ENCODE measurements around the gene NEK9.
A peak's percentile ranks its signal among the peaks of the same experiment; 100 is the strongest.

Gene NEK9

GRCh38 chr14:75126679-75127473 is at the start of gene NEK9:
Gene NEK9 (minus strand): TSS chr14:75127048. CDS start chr14:75126921, 127 bp downstream.
- H3K27me3 ChIP-seq (ENCODE audit: control insufficient read depth, insufficient read depth, low read length) = no peaks in the 10 kb centered on the region
- H3K4me1 ChIP-seq (ENCODE audit: control insufficient read depth, insufficient read depth, low read length) = peaks cover 4% of the 10 kb centered on the region
- H3K9me3 ChIP-seq (ENCODE audit: control insufficient read depth, insufficient read depth, low read length) = no peaks in the 10 kb centered on the region
- peaks cover 4% of the 10 kb centered on the region for H3K36me3 ChIP-seq (ENCODE audit: control insufficient read depth, insufficient read depth, low read length)
- H3K9ac ChIP-seq (ENCODE audit: low read depth, low read length) = peak within 1 kb of the TSS; percentile 92
- peak within 1 kb of the TSS; percentile 90 for H3K4me3 ChIP-seq (ENCODE audit: low read depth, low read length)

DNA sequence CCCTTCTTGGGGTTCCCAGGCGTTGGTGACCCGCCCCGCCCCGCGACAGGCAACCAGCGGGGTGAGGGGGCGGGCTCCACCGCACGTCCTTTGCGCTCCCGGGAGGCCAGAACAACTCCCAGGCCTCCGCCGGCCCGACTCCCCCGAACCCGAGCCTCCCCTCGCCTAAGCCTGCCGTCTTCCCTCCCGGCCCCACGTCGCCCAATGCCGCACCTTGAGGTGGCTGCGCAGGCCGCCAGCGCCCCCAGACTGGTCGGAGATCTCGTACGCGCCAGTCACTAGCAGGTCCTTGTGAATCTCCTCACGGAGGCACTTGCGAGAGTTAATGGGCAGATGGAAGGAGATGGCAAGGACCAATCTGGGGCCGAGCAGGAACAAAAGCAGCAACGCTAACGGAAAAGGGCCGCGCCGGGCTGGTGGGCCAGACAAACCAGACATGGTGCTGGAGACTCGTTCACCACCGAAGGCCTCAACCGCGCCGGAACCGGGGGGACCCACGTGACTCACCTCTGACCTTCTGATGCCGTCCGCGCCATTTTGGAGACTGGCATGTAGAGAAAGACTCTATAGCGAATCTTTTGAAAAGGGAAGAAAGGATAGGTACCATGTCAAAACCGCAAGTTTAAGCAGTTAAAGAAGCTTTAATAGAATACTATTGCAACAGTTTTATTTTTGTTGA is 49.4 kb upstream of the NEK9 start, which contains the start of gene TMED10:
TSS of gene TMED10 (minus strand) at position 471 of the 679 bp plus-strand sequence. CDS start at position 438, 33 bp downstream.
- Histone ChIP-seq H3K4me1 (ENCODE audit: control insufficient read depth, insufficient read depth, low read length) (peaks cover 2% of the 10 kb centered on the region), H3K27me3 (ENCODE audit: control insufficient read depth, insufficient read depth, low read length) (no peaks in the 10 kb centered on the region), H3K9me3 (ENCODE audit: control insufficient read depth, insufficient read depth, low read length) (no peaks in the 10 kb centered on the region), H3K36me3 (ENCODE audit: control insufficient read depth, insufficient read depth, low read length) (no peaks in the 10 kb centered on the region), H3K9ac (ENCODE audit: low read depth, low read length) (peak within 1 kb of the TSS; percentile 71), H3K4me3 (ENCODE audit: low read depth, low read length) (peak within 1 kb of the TSS; percentile 98)

DNA sequence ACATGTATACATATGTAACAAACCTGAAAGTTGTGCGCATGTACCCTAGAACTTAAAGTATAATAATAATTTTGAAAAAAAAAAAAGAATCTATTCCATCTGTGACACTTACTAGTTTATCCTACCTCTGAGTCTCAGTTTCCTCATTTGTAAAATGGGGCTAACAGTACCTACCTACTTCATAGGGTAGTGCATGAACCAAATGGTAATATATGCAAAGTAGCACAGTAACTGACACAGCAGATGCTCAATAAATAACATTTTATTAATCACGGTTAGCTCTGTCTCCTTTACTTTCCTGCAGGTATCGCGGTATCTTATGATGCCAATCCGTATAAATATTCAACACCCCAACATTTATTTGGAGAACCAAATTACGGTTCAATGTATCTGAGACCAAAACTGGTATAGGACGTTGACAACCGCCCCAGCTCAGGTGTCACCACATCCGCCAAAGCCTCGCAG is 48.9 kb upstream of the NEK9 start:
- H3K4me1 ChIP-seq (ENCODE audit: control insufficient read depth, insufficient read depth, low read length) = peaks cover 2% of the 10 kb centered on the region
- peak overlapping the region; percentile 98 for H3K4me3 ChIP-seq (ENCODE audit: low read depth, low read length)
- no peak overlapping the region for H3K9ac ChIP-seq (ENCODE audit: low read depth, low read length)
- no peaks in the 10 kb centered on the region for H3K27me3 ChIP-seq (ENCODE audit: control insufficient read depth, insufficient read depth, low read length)
- H3K36me3 ChIP-seq (ENCODE audit: control insufficient read depth, insufficient read depth, low read length) = no peaks in the 10 kb centered on the region
- no peaks in the 10 kb centered on the region for H3K9me3 ChIP-seq (ENCODE audit: control insufficient read depth, insufficient read depth, low read length)

DNA sequence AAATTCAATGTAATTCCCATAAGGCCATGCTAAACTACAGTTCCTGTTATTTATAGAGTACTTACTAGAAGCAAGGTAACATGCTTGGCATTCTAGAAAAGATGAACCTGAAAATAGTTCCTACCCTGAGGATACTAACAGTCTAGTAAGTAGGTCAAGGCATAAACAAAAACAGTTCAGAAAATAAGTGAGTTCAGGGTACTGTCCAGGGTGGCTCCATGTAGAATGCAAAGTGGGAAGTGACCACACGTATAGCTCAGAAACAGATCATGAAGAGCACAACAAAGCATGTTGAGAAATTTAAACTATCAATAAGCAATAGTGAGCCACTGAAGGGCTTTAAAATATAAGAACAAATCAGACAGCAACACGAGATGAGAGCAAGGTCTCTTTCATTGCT is 47.2 kb upstream of the NEK9 start:
- no peak overlapping the region for H3K9ac ChIP-seq (ENCODE audit: low read depth, low read length)
- peaks cover 2% of the 10 kb centered on the region for H3K4me1 ChIP-seq (ENCODE audit: control insufficient read depth, insufficient read depth, low read length)
- no peaks in the 10 kb centered on the region for H3K9me3 ChIP-seq (ENCODE audit: control insufficient read depth, insufficient read depth, low read length)
- no peaks in the 10 kb centered on the region for H3K36me3 ChIP-seq (ENCODE audit: control insufficient read depth, insufficient read depth, low read length)
- H3K4me3 ChIP-seq (ENCODE audit: low read depth, low read length) = no peak overlapping the region
- H3K27me3 ChIP-seq (ENCODE audit: control insufficient read depth, insufficient read depth, low read length) = no peaks in the 10 kb centered on the region

GRCh38 chr14:75170772-75171171 is 43.9 kb upstream of the NEK9 start:
- no peak overlapping the region for H3K4me3 ChIP-seq (ENCODE audit: low read depth, low read length)
- H3K27me3 ChIP-seq (ENCODE audit: control insufficient read depth, insufficient read depth, low read length) = no peaks in the 10 kb centered on the region
- no peak overlapping the region for H3K9ac ChIP-seq (ENCODE audit: low read depth, low read length)
- H3K36me3 ChIP-seq (ENCODE audit: control insufficient read depth, insufficient read depth, low read length) = no peaks in the 10 kb centered on the region
- no peaks in the 10 kb centered on the region for H3K9me3 ChIP-seq (ENCODE audit: control insufficient read depth, insufficient read depth, low read length)
- H3K4me1 ChIP-seq (ENCODE audit: control insufficient read depth, insufficient read depth, low read length) = peaks cover 8% of the 10 kb centered on the region

GRCh38 chr14:75168586-75169335 is 41.9 kb upstream of the NEK9 start:
- Histone ChIP-seq H3K4me1 (ENCODE audit: control insufficient read depth, insufficient read depth, low read length) (peaks cover 8% of the 10 kb centered on the region), H3K36me3 (ENCODE audit: control insufficient read depth, insufficient read depth, low read length) (no peaks in the 10 kb centered on the region), H3K4me3 (ENCODE audit: low read depth, low read length) (no peak overlapping the region), H3K9ac (ENCODE audit: low read depth, low read length) (no peak overlapping the region), H3K27me3 (ENCODE audit: control insufficient read depth, insufficient read depth, low read length) (no peaks in the 10 kb centered on the region), H3K9me3 (ENCODE audit: control insufficient read depth, insufficient read depth, low read length) (no peaks in the 10 kb centered on the region)

DNA sequence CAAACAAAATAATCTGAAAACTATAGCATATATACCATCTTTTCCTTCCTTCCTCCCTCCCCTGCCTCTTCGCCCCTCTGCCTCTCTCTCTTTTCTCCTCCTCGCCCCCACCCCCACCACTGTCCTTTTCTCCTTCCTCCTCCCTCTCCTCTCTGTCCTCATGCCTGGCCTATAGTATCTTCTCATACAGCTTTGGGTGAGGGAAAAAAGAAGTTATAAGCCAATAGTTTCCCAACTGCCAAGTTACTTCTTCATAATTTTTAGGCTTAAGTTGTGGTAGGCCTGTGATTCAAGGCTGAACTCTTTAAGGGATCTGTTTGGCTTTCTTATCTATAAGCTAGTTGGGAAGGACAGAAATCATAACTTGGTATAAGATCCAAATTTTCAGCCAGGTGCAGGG is 40.5 kb upstream of the NEK9 start:
- Histone ChIP-seq H3K4me1 (ENCODE audit: control insufficient read depth, insufficient read depth, low read length) (peaks cover 8% of the 10 kb centered on the region), H3K9ac (ENCODE audit: low read depth, low read length) (no peak overlapping the region), H3K36me3 (ENCODE audit: control insufficient read depth, insufficient read depth, low read length) (no peaks in the 10 kb centered on the region), H3K4me3 (ENCODE audit: low read depth, low read length) (no peak overlapping the region), H3K27me3 (ENCODE audit: control insufficient read depth, insufficient read depth, low read length) (no peaks in the 10 kb centered on the region), H3K9me3 (ENCODE audit: control insufficient read depth, insufficient read depth, low read length) (no peaks in the 10 kb centered on the region)

DNA sequence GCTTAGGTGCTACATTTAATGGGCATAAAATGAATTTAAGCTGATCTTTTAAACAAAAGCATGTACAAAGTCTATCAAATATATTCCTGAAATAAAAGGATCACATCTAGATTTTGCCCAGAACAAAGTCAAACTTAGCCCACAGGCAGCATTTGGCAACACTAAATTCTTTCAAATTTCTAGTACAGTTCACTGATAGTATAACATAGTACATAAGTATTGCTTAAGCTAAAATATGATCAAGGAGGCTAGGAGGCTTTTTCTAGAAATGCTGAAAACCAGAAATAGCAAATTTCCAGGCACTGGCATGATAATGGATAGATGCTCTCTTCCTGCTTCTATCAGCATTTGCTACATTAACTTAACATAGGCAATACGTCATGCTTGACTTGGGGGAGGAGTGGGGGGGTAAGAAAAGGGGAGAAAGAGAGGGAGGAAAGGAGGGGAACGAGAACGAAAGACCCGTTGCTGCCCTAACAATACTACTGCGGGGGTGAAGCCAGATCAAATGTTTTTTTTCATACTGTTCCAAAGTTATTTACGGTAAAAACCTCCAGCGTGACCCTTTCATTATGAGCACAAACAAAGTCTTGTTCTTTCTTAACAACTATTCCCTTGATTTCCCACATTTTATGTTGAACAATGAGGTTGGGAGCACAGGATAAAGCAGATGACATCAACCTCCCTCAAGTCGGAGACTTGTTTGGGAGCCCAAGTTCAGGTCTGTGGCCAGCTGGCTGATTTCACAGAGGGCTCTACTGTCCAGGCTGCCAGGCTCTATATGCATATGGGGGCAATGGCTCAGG is 38.9 kb upstream of the NEK9 start:
- no peaks in the 10 kb centered on the region for H3K36me3 ChIP-seq (ENCODE audit: control insufficient read depth, insufficient read depth, low read length)
- H3K9me3 ChIP-seq (ENCODE audit: control insufficient read depth, insufficient read depth, low read length) = no peaks in the 10 kb centered on the region
- H3K9ac ChIP-seq (ENCODE audit: low read depth, low read length) = peak overlapping the region; percentile 6
- H3K4me1 ChIP-seq (ENCODE audit: control insufficient read depth, insufficient read depth, low read length) = peaks cover 14% of the 10 kb centered on the region
- H3K27me3 ChIP-seq (ENCODE audit: control insufficient read depth, insufficient read depth, low read length) = no peaks in the 10 kb centered on the region
- no peak overlapping the region for H3K4me3 ChIP-seq (ENCODE audit: low read depth, low read length)

DNA sequence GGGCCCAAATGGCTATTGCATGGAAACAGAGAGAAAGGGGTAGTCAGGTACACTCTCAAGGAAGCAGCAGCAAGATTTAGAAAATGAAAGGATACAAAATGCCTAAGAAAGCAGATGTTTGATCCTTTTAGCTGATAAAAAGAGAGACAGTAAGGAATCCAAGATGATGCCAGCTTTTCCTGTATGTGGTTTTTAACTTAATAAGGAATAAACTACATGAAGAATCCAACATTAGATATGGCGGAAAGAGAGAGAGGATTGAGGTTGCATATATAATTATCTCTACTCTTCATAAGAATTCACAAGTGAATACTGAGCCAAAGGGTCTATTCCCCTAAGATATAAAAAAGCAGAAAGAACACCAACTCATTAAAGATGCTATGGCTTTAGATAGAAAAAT is 38.0 kb upstream of the NEK9 start:
- Histone ChIP-seq H3K9me3 (ENCODE audit: control insufficient read depth, insufficient read depth, low read length) (no peaks in the 10 kb centered on the region), H3K9ac (ENCODE audit: low read depth, low read length) (no peak overlapping the region), H3K36me3 (ENCODE audit: control insufficient read depth, insufficient read depth, low read length) (no peaks in the 10 kb centered on the region), H3K4me3 (ENCODE audit: low read depth, low read length) (no peak overlapping the region), H3K4me1 (ENCODE audit: control insufficient read depth, insufficient read depth, low read length) (peaks cover 14% of the 10 kb centered on the region), H3K27me3 (ENCODE audit: control insufficient read depth, insufficient read depth, low read length) (no peaks in the 10 kb centered on the region)

GRCh38 chr14:75163677-75164076 is 36.8 kb upstream of the NEK9 start:
- H3K9ac ChIP-seq (ENCODE audit: low read depth, low read length) = no peak overlapping the region
- H3K36me3 ChIP-seq (ENCODE audit: control insufficient read depth, insufficient read depth, low read length) = no peaks in the 10 kb centered on the region
- H3K27me3 ChIP-seq (ENCODE audit: control insufficient read depth, insufficient read depth, low read length) = no peaks in the 10 kb centered on the region
- H3K4me1 ChIP-seq (ENCODE audit: control insufficient read depth, insufficient read depth, low read length) = peaks cover 14% of the 10 kb centered on the region
- no peaks in the 10 kb centered on the region for H3K9me3 ChIP-seq (ENCODE audit: control insufficient read depth, insufficient read depth, low read length)
- no peak overlapping the region for H3K4me3 ChIP-seq (ENCODE audit: low read depth, low read length)

DNA sequence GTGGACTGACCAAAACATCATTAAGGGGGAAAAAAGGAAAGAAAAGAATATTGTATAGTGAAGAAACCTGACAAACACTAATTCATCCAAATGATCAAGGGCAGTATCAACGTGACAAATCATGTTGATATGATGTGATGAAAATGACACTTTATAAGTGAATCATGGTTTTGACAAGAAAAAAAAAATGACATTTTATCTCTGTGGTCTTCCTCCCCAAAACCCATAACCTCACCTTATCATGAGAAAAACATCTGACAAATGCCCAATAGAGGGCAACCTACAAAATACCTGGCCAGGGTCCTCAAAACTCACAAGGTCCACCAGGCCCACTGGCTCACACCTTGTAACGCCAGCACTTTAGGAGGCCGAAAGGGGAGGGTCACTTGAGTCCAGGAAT is 35.8 kb upstream of the NEK9 start:
- no peak overlapping the region for H3K4me3 ChIP-seq (ENCODE audit: low read depth, low read length)
- H3K4me1 ChIP-seq (ENCODE audit: control insufficient read depth, insufficient read depth, low read length) = peaks cover 14% of the 10 kb centered on the region
- H3K27me3 ChIP-seq (ENCODE audit: control insufficient read depth, insufficient read depth, low read length) = no peaks in the 10 kb centered on the region
- H3K9ac ChIP-seq (ENCODE audit: low read depth, low read length) = no peak overlapping the region
- no peaks in the 10 kb centered on the region for H3K36me3 ChIP-seq (ENCODE audit: control insufficient read depth, insufficient read depth, low read length)
- no peaks in the 10 kb centered on the region for H3K9me3 ChIP-seq (ENCODE audit: control insufficient read depth, insufficient read depth, low read length)
